Adrenal gland (tissue), 12 donors: ENCODE data around the gene BTN2A1. TPM values are rescaled to one million over a fixed set of nuclear protein-coding genes. Genes with fewer than 3 reads are reported as not detected.
"Not testable (repeated sequence)": the region's sequence is repeated elsewhere in the genome, so short reads cannot be mapped to it uniquely, and the experiment has no call there.

ENCODE experiments used
- DNase-seq, 7 donors: peaks; one replicate each; pipeline ENCODE4 v3.0.0-alpha.2; 2019 to 2020
- H3K27ac ChIP-seq, 5 donors: fragments of 200-600 bp; sonication (generic) in 4 of 5; 1 replicate in 3 of 5; 2 replicates in 2 of 5; pipeline versions ENCODE4 v1.5.1 to v1.8.0; 2016 to 2020; ENCODE audit warnings: mild to moderate bottlenecking in 1 of 5
- H3K27me3 ChIP-seq: fragments of 200-600 bp; 2 replicates; pipeline ENCODE4 v1.8.0; 2021
- H3K36me3 ChIP-seq, 2 donors: fragments of 200-600 bp; replicated peaks in 1 of 2; 1 replicate in 1 of 2; 2 replicates in 1 of 2; pipeline versions ENCODE4 v1.5.1 to v1.8.0; 2018 to 2022
- H3K4me1 ChIP-seq, 2 donors: fragments of 200-600 bp; replicated peaks in 1 of 2; 1 replicate in 1 of 2; 2 replicates in 1 of 2; pipeline versions ENCODE4 v1.5.1 to v1.8.0; 2018 to 2021
- H3K4me3 ChIP-seq, 4 donors: fragments of 200-600 bp; sonication (generic) in 3 of 4; one replicate each; pipeline ENCODE4 v1.5.1; 2016 to 2018
- H3K9me3 ChIP-seq, 3 donors: fragments of 200-600 bp; sonication (generic) in 1 of 3; replicated peaks in 1 of 3; 1 replicate in 2 of 3; 2 replicates in 1 of 3; pipeline versions ENCODE4 v1.5.1 to v1.8.0; 2016 to 2021
- POLR2A ChIP-seq, 2 donors: fragments of 450-650 bp; IDR thresholded peaks; one replicate each; pipeline ENCODE4 v1.6.1; 2017; ENCODE audit warnings: antibody characterized with exemption in 2 of 2, mild to moderate bottlenecking in 2 of 2, moderate library complexity in 1 of 2
- WGBS, 4 donors: extraction: QIAGEN DNeasy Blood & Tissue Kit in 2 of 4; methylation state at CpG; one replicate each; pipeline versions ENCODE4 v1.1.5 to v1.1.7; 2013 to 2017; 5-methylcytosine and 5-hydroxymethylcytosine counted together
- intact Hi-C, 2 donors: fragments of 100-400 bp; cut with DNase I; formaldehyde crosslinking; loops; one replicate each; pipeline versions ENCODE4 v1.14.1 to v1.15.0; 2022 to 2023
- polyA plus RNA-seq, 3 donors: library from polyadenylated mRNA; stranded (reverse); fragments of 200-250 nt in 2 of 3; fragments of 350-450 nt in 1 of 3; fragmentation: Illumina TruSeq in 1 of 3; extraction: RNeasy Lipid Tissue Mini Kit (QIAGEN cat#74804) in 1 of 3; gene quantifications; one replicate each; pipeline ENCODE4 v1.2.3, GENCODE V29; 2013 to 2014
- total RNA-seq, 9 donors: library from RNA; depleted of rRNA in 4 of 9; stranded (reverse); fragments of >200 nt in 4 of 9; fragments of 120-200 nt in 1 of 9; fragmentation: NEBNext Ultra II Directional in 1 of 9; extraction: Animal tissue kit (Norgen Biotek cat#: 25700) in 1 of 9; gene quantifications; one replicate each; pipeline versions ENCODE4 v1.1.0 to v1.2.4, GENCODE V29; 2013 to 2023
- TF ChIP-seq, protein P1 (sequence below), 6 experiments: fragments of 450-650 bp in 4 of 6; fragments of 200-600 bp in 2 of 6; sonication (generic) in 1 of 6; IDR thresholded peaks; 1 replicate in 5 of 6; 2 replicates in 1 of 6; pipeline versions ENCODE4 v1.5.1 to v1.8.0; 2016 to 2021; ENCODE audit warnings: antibody characterized with exemption in 6 of 6, mild to moderate bottlenecking in 2 of 6, moderate library complexity in 1 of 6
- donor health status: healthy with polysubstance abuse.
- donor health status: Bipolar disorder and iron deficiency.
- donor health status: DM: yes; HTN: yes; CAD: no.
- donor health status: DM: no; HTN: no; CAD: no.
- donor health status: DM: no; HTN: no; CAD: no.
- donor health status: DM: yes; HTN: yes; CAD: no.

BTN2A1 gene
- total and polyA plus RNA-seq, 12 donors = 11.4 to 52.0 (median 22.5) TPM

DNA sequence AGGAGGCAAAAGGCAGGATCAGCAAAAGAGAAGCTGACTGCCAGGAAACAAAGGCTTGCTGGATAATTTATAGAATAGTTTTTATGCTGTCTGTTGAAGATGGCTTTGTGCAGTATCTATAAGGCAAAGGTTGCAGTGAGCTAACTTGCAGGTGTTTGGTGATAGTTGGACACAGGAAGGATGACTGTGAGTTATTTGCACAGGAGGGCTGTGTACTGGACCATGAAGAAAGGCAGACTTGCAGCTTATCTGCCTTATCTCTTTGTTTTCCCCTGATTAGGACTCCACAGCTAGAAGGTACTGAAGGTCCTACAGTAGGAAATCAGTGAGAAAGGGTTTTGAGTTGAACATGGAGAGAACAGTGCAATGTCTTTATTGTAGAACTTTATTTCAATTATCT lies 44.4 kb downstream of the BTN2A1 start:
- peaks cover 18% of the 10 kb centered on the region for H3K27me3 ChIP-seq
- H3K4me3 ChIP-seq = peak overlapping the region in 1 of 4 donors; percentile 40
- no peak for TF ChIP-seq POLR2A (IDR thresholded peaks at IDR 0.05)
- TF ChIP-seq, protein P1, sequence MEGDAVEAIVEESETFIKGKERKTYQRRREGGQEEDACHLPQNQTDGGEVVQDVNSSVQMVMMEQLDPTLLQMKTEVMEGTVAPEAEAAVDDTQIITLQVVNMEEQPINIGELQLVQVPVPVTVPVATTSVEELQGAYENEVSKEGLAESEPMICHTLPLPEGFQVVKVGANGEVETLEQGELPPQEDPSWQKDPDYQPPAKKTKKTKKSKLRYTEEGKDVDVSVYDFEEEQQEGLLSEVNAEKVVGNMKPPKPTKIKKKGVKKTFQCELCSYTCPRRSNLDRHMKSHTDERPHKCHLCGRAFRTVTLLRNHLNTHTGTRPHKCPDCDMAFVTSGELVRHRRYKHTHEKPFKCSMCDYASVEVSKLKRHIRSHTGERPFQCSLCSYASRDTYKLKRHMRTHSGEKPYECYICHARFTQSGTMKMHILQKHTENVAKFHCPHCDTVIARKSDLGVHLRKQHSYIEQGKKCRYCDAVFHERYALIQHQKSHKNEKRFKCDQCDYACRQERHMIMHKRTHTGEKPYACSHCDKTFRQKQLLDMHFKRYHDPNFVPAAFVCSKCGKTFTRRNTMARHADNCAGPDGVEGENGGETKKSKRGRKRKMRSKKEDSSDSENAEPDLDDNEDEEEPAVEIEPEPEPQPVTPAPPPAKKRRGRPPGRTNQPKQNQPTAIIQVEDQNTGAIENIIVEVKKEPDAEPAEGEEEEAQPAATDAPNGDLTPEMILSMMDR (IDR thresholded peaks at IDR 0.05) = no peak
- no peaks in the 10 kb centered on the region for H3K9me3 ChIP-seq
- H3K4me1 ChIP-seq = peaks cover 7 to 10% of the 10 kb centered on the region in 2 donors
- H3K36me3 ChIP-seq = no peaks in the 10 kb centered on the region
- no peak overlapping the region for H3K27ac ChIP-seq
- DNase-seq = no peak
- intact Hi-C loops = no loop called here

DNA sequence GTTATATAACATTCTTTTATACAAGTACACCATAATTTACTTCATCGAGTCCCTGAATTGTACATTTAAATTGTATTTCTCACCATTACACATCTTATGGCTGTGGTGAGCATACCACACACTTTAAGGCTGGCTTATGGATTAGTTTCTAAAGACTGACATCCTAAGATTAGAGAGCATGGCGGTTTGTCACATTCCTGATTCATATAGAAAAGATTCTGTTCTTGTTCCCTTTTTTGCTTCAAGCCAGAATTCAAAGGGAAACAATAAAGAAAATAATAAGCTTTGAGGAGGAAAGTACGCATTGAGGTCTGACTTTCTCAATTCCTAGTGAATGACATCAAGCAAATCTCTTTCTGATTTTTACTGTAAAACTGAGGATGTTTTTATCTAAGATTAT lies 44.9 kb downstream of the BTN2A1 start:
- intact Hi-C loops = no loop called here
- peaks cover 18% of the 10 kb centered on the region for H3K27me3 ChIP-seq
- no peak overlapping the region for H3K4me3 ChIP-seq
- TF ChIP-seq POLR2A (IDR thresholded peaks at IDR 0.05) = no peak
- TF ChIP-seq, protein P1 (IDR thresholded peaks at IDR 0.05) = no peak
- 86 to 93% (median 89%) methylated on average over 3 of the region's 3 CpGs for WGBS, 4 donors
- H3K9me3 ChIP-seq = no peaks in the 10 kb centered on the region
- DNase-seq = no peak
- peaks cover 7 to 10% of the 10 kb centered on the region in 2 donors for H3K4me1 ChIP-seq
- H3K27ac ChIP-seq = no peak overlapping the region
- no peaks in the 10 kb centered on the region for H3K36me3 ChIP-seq

DNA sequence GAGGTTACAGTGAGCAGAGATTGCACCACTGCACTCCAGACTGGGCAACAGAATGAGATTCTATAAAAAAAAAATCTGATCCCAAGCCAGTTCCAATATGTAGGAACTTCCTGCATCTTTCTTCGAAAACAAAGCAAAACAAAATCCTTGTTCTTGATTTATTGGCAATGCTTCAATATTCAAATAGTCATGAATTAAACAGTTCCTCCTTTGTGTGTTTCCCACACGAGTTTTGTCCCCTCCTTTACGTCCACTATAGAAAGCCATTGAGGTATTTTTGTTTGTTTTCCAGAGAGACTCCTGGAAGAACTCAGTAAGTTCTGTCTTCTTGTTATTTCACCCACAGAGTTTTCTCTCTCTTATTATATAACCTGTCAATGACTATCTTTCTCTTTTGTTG lies 49.9 kb downstream of the BTN2A1 start:
- TF ChIP-seq, protein P1 (IDR thresholded peaks at IDR 0.05) = no peak
- no peak for TF ChIP-seq POLR2A (IDR thresholded peaks at IDR 0.05)
- Histone ChIP-seq H3K4me3 (no peak overlapping the region), H3K9me3 (no peaks in the 10 kb centered on the region), H3K4me1 (no peaks in the 10 kb centered on the region), H3K27ac (no peak overlapping the region), H3K36me3 (no peaks in the 10 kb centered on the region), H3K27me3 (peaks cover 7% of the 10 kb centered on the region)
- 55 to 63% (median 60%) methylated on average over 3 of the region's 3 CpGs for WGBS, 4 donors
- no peak for DNase-seq
- intact Hi-C loops = no loop called here

DNA sequence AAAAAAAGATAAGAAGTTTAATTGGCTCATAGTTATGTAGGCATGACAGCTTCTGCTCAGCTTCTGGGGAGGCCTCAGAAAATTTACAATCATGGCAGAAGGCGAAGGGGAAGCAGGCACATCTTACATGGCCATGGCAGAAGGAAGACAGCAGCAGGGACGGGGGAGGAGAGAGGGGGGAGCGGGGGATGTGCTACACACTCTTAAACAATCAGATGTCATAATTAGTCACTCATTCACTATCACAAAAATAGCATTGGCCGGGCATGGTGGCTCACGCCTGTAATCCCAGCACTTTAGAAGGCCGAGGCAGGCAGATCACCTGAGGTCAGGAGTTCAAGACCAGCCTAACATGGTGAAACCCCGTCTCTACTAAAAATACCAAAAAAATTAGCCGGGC lies 53.3 kb downstream of the BTN2A1 start:
- H3K4me3 ChIP-seq, H3K27ac ChIP-seq, H3K27me3 ChIP-seq, intact Hi-C loops, DNase-seq, H3K9me3 ChIP-seq, H3K4me1 ChIP-seq, H3K36me3 ChIP-seq: not testable (repeated sequence)
- 67 to 87% (median 79%) methylated on average over 7 to 8 of the region's 8 CpGs for WGBS, 4 donors

DNA sequence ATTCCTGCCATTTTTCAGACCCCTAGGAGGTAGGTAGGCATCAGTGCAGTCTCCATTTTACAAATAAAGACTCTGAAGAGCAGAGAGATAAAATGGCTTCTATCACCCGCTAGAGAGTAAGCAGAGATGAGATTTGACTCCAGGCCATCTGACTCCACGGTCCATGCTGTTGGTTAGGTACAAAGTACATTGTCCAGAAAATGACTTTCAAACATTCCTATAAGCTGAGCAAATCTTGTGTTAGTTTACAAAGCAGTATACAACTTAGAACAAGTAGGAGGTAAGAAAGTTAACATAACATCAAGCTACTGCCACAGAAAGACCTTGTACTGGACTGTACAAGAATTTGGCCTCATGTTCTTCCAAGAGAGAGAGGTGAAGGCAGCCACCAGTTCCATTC lies 57.2 kb downstream of the BTN2A1 start:
- Histone ChIP-seq H3K27ac (no peak overlapping the region), H3K9me3 (no peaks in the 10 kb centered on the region), H3K27me3 (no peaks in the 10 kb centered on the region), H3K36me3 (no peaks in the 10 kb centered on the region), H3K4me3 (no peak overlapping the region), H3K4me1 (peaks cover 0 to under 1% of the 10 kb centered on the region in 2 donors)
- 89 to 95% (median 89%) methylated on average over 2 of the region's 2 CpGs for WGBS, 4 donors
- TF ChIP-seq, protein P1 (IDR thresholded peaks at IDR 0.05) = no peak
- no peak for TF ChIP-seq POLR2A (IDR thresholded peaks at IDR 0.05)
- no peak for DNase-seq
- intact Hi-C loops = no loop called here
